Neutrophil (primary cell): ENCODE data around the gene RHOBTB1.

Source experiments
- H3K27ac ChIP-seq: fragments of 200-600 bp; sonication (generic); 2 replicates; pipeline ENCODE4 v1.5.1; 2016; ENCODE audit warnings: mild to moderate bottlenecking, moderate library complexity
- H3K27me3 ChIP-seq: fragments of 200-600 bp; sonication (generic); 2 replicates; pipeline ENCODE4 v1.6.0; 2016; ENCODE audit warnings: mild to moderate bottlenecking
- H3K36me3 ChIP-seq: fragments of 200-600 bp; sonication (generic); 2 replicates; pipeline ENCODE4 v1.5.1; 2017
- H3K4me1 ChIP-seq, 2 experiments: fragments of 200-600 bp in 1 of 2; sonication (generic) in 1 of 2; 1 replicate in 1 of 2; 2 replicates in 1 of 2; pipeline versions ENCODE4 v1.5.1 to v1.6.1; 2013 to 2016; ENCODE audit warnings: low read depth in 1 of 2, low read length in 1 of 2, mild to moderate bottlenecking in 1 of 2, moderate library complexity in 1 of 2; ENCODE audit not compliant: control insufficient read depth in 1 of 2, insufficient read depth in 1 of 2
- H3K4me3 ChIP-seq, 2 experiments: fragments of 200-600 bp in 1 of 2; sonication (generic) in 1 of 2; 1 replicate in 1 of 2; 2 replicates in 1 of 2; pipeline ENCODE4 v1.5.1; 2013 to 2016; ENCODE audit warnings: low read depth in 1 of 2, low read length in 1 of 2, mild to moderate bottlenecking in 1 of 2, moderate library complexity in 1 of 2
- H3K9me3 ChIP-seq: fragments of 200-600 bp; sonication (generic); 2 replicates; pipeline ENCODE4 v1.5.1; 2016
- TF ChIP-seq, protein P1 (sequence below): fragments of 200-600 bp; sonication (generic); IDR thresholded peaks from 2 replicates; pipeline ENCODE4 v1.5.1; 2016; ENCODE audit warnings: antibody characterized with exemption

Gene RHOBTB1

GRCh38 chr10:60968504-60968903, 24.5 kb upstream of the RHOBTB1 start:
- Histone ChIP-seq H3K9me3 (no peaks in the 10 kb centered on the region), H3K4me1 (no peaks in the 10 kb centered on the region), H3K4me3 (no peak overlapping the region), H3K27ac (no peak overlapping the region), H3K36me3 (no peaks in the 10 kb centered on the region), H3K27me3 (peaks cover 7% of the 10 kb centered on the region)
- TF ChIP-seq, protein P1, sequence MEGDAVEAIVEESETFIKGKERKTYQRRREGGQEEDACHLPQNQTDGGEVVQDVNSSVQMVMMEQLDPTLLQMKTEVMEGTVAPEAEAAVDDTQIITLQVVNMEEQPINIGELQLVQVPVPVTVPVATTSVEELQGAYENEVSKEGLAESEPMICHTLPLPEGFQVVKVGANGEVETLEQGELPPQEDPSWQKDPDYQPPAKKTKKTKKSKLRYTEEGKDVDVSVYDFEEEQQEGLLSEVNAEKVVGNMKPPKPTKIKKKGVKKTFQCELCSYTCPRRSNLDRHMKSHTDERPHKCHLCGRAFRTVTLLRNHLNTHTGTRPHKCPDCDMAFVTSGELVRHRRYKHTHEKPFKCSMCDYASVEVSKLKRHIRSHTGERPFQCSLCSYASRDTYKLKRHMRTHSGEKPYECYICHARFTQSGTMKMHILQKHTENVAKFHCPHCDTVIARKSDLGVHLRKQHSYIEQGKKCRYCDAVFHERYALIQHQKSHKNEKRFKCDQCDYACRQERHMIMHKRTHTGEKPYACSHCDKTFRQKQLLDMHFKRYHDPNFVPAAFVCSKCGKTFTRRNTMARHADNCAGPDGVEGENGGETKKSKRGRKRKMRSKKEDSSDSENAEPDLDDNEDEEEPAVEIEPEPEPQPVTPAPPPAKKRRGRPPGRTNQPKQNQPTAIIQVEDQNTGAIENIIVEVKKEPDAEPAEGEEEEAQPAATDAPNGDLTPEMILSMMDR, result no peak

GRCh38 chr10:60967854-60968484, 24.0 kb upstream of the RHOBTB1 start:
- H3K36me3 ChIP-seq, result no peaks in the 10 kb centered on the region
- TF ChIP-seq, protein P1, result no peak
- no peaks in the 10 kb centered on the region for H3K9me3 ChIP-seq
- no peak overlapping the region for H3K4me3 ChIP-seq
- no peak overlapping the region for H3K27ac ChIP-seq
- no peaks in the 10 kb centered on the region for H3K4me1 ChIP-seq
- peaks cover 8% of the 10 kb centered on the region for H3K27me3 ChIP-seq

DNA sequence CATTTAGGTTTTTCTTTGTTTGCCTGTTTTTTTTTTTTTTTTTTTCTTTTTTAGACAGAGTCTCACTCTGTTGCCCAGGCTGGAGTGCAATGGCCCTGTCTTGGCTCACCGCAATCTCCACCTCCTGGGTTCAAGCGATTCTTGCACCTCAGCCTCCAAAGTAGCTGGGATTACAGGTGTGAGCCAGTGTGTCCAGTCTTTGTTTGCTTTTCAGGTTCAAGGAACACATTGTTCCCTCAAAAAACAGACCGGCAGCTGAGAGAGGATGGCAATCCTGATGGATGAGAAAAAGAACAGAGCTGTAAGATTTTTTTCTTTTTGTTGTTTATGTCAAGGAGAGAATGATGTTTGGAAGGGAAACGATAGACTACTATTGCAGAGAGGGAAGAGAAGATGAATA, 23.3 kb upstream of the RHOBTB1 start:
- H3K4me1 ChIP-seq, result no peaks in the 10 kb centered on the region
- TF ChIP-seq, protein P1, result no peak

DNA sequence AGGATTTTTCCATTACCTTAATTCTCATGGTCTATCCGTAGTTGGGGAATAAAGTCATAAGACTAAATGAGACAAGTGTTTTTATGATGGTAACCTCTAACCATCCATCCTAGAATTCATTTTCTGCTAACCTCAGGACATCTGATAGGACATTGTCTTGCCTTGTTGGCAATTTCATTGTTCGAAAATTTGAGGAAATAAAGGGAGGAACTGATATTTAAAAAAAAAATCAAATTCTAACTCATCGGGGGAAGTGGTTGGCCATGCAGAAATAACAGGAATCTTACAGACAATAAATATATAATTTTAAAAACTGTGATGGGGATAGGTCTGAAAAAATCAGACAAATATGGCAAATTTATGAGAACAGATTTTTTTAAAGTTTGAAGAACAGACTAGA, 21.7 kb upstream of the RHOBTB1 start:
- Histone ChIP-seq H3K4me3 (no peak overlapping the region), H3K36me3 (no peaks in the 10 kb centered on the region), H3K9me3 (no peaks in the 10 kb centered on the region), H3K4me1 (no peaks in the 10 kb centered on the region), H3K27me3 (peaks cover 8% of the 10 kb centered on the region), H3K27ac (no peak overlapping the region)
- TF ChIP-seq, protein P1, result no peak

More for the DNA sequence above, 23.3 kb upstream of the RHOBTB1 start:
- Histone ChIP-seq H3K9me3 (no peaks in the 10 kb centered on the region), H3K36me3 (no peaks in the 10 kb centered on the region), H3K27me3 (peaks cover 8% of the 10 kb centered on the region), H3K4me3 (no peak overlapping the region), H3K27ac (no peak overlapping the region)

DNA sequence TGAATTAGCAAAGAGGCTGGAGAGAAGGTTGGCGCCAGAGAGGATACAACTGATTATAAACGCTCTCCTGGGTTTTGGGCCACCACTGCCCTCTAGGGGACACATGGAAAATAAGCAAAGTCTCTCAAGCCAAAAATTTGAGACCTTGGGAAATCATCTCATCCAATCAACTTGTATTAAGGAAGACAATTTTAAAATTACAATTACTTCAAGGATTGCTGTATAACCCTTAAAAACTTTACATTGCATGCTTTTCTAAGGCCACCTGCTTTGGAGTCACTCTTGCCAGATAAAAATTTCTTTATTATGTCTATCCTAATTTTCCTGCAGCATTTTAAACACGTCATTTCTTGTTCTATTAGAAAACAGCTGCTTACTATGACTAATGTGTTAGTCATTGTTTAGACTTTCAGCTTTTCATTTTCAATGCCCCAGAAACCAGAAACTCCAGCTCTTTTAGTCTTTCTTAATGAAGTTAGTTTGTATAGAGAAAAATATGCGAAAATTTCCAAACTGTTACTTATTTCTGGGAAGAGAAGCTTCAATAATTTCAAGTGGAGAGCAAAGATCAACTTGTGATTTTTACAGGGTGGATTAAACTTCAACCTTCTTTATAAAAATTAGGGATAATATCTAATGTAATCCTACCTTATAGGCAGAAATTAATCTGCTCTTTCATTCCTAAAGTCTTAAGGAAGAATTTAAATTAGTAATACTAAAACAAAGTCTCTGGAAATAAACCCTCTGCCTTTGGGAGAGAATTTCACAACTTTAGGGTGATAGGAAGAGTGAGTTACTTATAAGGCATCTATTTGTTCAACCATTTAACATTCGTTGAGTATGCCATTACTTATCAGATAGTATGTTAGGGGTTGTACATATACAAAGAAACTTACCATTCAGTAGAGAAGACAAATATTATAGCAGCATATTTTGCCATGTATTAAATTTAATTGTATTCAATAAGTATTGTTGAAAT, 20.6 kb upstream of the RHOBTB1 start:
- no peaks in the 10 kb centered on the region for H3K36me3 ChIP-seq
- H3K27ac ChIP-seq, result no peak overlapping the region
- TF ChIP-seq, protein P1, result no peak
- no peaks in the 10 kb centered on the region for H3K9me3 ChIP-seq
- no peaks in the 10 kb centered on the region for H3K4me1 ChIP-seq
- H3K4me3 ChIP-seq, result no peak overlapping the region
- peaks cover 8% of the 10 kb centered on the region for H3K27me3 ChIP-seq
